GM21360 (cell line): ENCODE results near the gene CSF3R.

Source experiments
- ATAC-seq: cut with Tn5 transposase; IDR thresholded peaks from one replicate; pipeline ENCODE4 v1.9.1; 2021; ENCODE audit warnings: mild to moderate bottlenecking, moderate library complexity; ENCODE audit not compliant: unreplicated experiment

The CSF3R gene

GRCh38 chr1:36463463-36463802 is 19.3 kb downstream of the CSF3R start:
- no peak for ATAC-seq

GRCh38 chr1:36458910-36459309 is 23.8 kb downstream of the CSF3R start:
- ATAC-seq, result no peak

- no peak for ATAC-seq
Observed at GRCh38 chr1:36457691-36458090, 25.0 kb downstream of the CSF3R start.

GRCh38 chr1:36456391-36456928 is 26.3 kb downstream of the CSF3R start:
- no peak for ATAC-seq

GRCh38 chr1:36455386-36455785 is 27.3 kb downstream of the CSF3R start:
- no peak for ATAC-seq

GRCh38 chr1:36453600-36454388 is 28.9 kb downstream of the CSF3R start:
- no peak for ATAC-seq

- ATAC-seq, result no peak
Observed at GRCh38 chr1:36453051-36453450, 29.7 kb downstream of the CSF3R start.

DNA sequence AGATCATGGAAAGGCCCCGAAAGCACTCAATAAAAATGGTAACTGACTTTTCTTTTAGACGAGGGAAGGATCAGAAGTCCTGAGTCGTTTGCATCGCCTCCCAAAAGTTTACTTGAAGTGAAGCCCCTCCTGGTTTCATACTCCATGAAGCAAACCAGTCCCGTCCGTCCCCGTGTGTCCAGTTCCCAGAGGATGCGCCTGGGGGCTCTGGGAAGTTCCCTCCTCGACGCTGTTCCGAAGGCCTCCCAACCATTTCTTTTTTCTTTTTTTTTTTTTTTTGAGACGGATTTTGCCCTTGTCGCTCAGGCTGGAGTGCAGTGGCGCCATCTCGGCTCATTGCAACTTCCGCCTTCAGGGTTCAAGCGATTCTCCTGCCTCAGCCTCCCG is 31.8 kb downstream of the CSF3R start:
- ATAC-seq, result no peak

DNA sequence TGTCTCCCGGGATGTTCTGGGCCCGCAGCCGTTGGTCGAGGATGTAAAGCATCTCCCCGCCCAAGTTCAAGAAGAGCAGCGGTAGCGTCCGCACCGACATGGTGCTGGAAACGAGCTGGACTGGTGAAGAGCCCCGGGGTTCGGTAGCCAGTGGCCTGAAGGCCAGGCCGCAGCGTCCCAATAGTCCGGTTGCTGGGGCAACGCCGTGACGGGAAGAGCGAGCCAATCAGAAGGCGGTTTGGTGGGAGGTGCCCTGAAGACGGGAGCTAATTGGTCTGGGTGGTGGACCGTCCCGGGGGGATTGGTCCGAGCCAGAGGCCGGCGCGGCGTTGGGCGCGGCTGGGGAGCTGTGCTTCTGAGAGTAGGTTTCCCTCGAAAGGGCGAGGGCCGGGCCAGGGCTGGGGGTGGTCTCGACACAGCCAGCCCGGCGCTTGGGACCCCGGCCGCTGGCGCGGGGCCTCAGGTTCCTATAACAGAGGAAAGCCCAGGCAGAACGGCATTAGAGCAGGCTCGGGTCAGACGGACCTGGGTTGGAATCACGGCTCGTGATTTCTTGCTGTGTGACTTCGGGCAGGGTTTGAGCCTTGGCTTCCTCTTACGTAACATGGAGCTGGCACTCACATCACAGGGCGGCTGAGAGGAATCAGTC is 32.3 kb downstream of the CSF3R start, which contains the start of gene OSCP1:
TSS of gene OSCP1 (minus strand) at position 182 of the 649 bp plus-strand sequence. CDS start at position 100, 82 bp downstream.
- peak; percentile 92 for ATAC-seq

DNA sequence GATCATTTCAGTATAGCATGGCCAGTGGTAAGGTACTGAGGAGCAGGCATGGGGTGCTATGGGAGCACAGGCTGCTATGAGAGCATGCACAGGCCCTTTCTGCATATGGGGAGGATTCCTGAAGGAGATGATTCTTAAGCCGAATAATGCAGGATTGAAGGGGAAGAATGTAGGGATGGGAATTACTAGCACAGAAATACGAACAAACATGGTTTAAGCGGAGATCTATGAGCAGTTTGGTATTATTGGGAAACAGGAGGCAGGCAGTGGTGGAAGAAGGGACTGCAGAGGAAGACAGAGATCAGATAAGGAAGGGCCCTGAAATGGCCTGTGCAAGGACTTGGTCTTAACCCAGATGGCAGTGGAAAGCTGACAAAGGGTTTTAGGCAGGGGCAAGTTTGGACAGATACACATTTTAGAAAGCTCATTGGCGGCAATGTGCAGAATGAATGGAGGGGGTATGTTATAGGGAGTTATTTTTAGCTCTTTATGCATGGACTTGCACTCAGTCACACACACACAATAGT is 34.1 kb downstream of the CSF3R start:
- ATAC-seq, result no peak

- no peak for ATAC-seq
Observed at GRCh38 chr1:36447450-36447849, 35.3 kb downstream of the CSF3R start.

- ATAC-seq, result no peak
Observed at GRCh38 chr1:36446746-36447145, 36.0 kb downstream of the CSF3R start.

- no peak for ATAC-seq
Observed at GRCh38 chr1:36446271-36446670, 36.4 kb downstream of the CSF3R start.

DNA sequence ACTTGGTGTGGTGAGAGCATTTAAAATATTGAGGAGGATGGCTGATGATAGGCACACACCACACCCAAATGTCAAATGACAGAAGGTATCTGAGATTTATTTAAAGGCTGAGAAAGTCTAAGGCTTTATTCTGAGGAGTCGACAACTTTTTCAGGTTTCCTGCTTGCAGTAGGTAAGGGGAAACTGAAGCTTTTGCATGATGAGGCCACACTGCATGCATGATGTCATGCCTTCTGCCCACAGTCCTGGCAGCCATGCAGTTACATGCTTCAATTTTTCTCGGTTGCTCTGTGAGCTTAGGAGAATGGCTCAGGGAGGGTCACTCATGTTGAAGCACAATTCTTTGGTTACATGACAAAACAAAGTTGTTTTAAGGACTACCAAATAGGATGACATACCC is 39.4 kb downstream of the CSF3R start:
- no peak for ATAC-seq

DNA sequence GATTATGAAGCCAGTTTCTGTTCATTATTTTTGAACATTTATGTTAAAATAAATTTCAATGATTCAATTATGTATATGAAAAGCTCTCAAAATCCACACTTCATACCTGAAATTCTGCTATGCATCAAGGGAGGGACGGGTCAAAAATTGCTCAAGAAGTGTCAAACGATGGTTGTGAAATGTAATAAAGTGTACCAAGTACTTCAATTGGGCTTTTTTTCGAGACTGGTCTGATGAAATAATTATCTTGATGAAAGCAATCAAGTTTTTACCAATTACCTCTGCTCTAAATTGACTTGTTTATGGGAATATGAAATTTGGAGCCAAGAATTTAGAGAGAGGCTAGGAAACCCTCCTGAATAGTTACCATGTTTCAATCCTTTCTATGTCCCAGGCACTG is 40.4 kb downstream of the CSF3R start:
- no peak for ATAC-seq

DNA sequence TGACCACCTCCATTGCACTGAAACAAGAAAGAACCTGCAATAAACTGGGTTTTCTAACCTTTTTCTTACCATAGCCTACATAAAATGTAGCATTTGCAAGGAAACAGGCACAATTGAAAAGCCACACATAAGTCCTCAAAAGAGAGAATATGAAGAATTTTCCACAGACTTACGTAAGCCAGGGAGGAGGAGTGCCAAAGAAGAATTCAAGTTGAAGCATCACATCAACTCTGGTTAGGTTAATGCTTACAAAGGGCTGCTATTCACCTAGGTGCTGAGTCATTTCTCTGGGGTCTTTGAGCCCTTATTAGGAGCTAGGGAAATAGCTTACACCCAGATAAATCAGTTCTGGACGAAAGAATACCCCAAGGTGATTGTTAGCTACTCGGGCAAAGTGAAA is 42.1 kb downstream of the CSF3R start:
- ATAC-seq, result no peak

- ATAC-seq, result no peak
Observed at GRCh38 chr1:36440044-36440443, 42.7 kb downstream of the CSF3R start.

GRCh38 chr1:36438715-36439114 is 44.0 kb downstream of the CSF3R start:
- no peak for ATAC-seq

DNA sequence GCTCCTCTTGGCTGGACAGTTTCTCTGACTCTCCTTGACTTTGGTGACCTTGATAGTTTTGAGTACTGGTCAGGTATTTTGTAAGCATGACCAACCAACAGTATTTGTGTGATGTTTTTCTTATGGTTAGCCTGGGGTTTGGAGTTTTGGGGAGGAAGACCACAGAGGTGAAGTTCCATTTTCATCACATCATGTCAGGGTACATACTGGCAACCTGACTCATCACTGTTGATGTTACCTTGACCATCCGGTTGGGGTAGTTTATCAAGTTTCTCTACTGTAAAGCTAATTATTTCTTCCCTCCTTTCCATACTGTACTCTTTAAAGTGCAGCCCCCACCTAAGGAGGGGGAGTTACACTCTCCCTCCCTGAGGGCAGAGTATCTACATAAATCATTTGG is 45.9 kb downstream of the CSF3R start:
- ATAC-seq, result no peak

DNA sequence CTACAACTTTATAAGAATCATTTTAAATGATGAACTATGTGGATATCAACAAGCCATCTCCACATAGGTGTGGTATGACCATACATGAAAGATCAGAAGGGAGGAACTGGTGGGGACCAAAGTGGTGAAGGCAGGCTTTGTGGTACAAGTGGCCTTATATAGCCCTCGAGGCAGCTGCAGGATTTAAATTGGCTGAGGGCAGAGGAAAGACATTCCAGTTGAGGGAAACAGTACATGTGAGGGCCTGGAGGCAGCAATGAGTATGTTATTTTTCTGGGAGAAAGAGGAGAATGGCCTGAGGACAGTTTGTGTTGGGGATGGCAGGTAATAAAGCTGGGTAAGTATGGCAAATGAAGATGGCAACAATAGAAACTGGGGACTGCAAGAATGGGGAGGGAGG is 49.6 kb downstream of the CSF3R start:
- no peak for ATAC-seq

DNA sequence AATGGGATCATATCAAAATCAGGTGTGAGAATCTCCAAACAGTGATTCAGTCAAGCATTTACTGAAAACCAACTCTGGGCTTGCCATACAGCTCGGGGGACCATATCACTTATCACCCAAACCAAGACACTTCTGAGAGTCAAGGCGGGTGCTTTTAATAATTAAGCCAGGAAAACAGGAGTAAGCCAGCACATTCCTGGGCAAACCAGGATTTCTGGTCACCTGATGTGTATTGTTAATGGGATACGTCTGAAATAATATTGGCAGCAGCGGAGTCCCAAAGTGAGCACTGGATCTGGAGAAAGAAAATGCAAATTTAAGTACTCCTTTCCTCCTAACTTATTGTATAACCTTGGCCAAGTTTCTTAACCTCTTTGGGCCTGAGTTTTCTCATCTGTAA is 50.1 kb downstream of the CSF3R start:
- ATAC-seq, result no peak

DNA sequence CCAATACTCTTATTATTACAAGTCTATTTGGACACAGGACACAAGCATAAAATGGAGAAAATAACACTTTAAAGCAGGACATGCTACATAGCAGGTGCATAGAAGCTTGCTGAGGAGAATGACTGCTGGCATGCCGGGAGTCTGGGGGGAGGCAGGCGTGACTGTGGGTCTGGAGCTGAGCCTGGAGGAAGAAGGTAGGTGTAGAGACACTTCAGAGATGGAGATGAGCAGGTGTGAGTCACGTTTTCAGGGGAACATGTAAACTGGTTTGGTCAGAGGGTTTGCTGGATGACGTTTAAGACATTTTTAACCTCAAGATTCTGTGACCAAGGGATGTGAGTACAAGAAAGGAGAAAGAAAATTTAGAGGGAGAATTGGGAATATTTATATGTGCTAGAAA is 56.9 kb downstream of the CSF3R start:
- no peak for ATAC-seq
